ENCODE results near the gene C8A. TPM values are rescaled to one million over a fixed set of nuclear protein-coding genes. Genes with fewer than 3 reads are reported as not detected.
A peak's percentile ranks its signal among the peaks of the same experiment; 100 is the strongest.

C8A gene
- total RNA-seq, 1 donor, result not detected

GRCh38 chr1:56817716-56818463 is 36.7 kb upstream of the C8A start:
- peak; percentile 41 for DNase-seq (ENCODE audit: low read depth)
- no peak for TF ChIP-seq CTCF (IDR thresholded peaks at IDR 0.05; ENCODE audit: insufficient read depth, low read length)
- no peak overlapping the region for H3K4me3 ChIP-seq (ENCODE audit: low read depth, low read length)

GRCh38 chr1:56819387-56819899 is 35.2 kb upstream of the C8A start, which contains the start of gene FYB2:
Gene FYB2, minus strand, starts transcription at chr1:56819404. Its CDS starts 114 bp downstream, at chr1:56819290.
- no peak within 1 kb of the TSS for H3K4me3 ChIP-seq (ENCODE audit: low read depth, low read length)
- no peak for DNase-seq (ENCODE audit: low read depth)
- TF ChIP-seq CTCF (IDR thresholded peaks at IDR 0.05; ENCODE audit: insufficient read depth, low read length), result no peak

- peak; percentile 79 for DNase-seq (ENCODE audit: low read depth)
- no peak overlapping the region for H3K4me3 ChIP-seq (ENCODE audit: low read depth, low read length)
- peak; percentile 99 for TF ChIP-seq CTCF (IDR thresholded peaks at IDR 0.05; ENCODE audit: insufficient read depth, low read length)
Measured at GRCh38 chr1:56820755-56821461, 33.7 kb upstream of the C8A start.

- DNase-seq (ENCODE audit: low read depth), result peak; percentile 40
- no peak overlapping the region for H3K4me3 ChIP-seq (ENCODE audit: low read depth, low read length)
- no peak for TF ChIP-seq CTCF (IDR thresholded peaks at IDR 0.05; ENCODE audit: insufficient read depth, low read length)
Measured at GRCh38 chr1:56821462-56821797, 33.2 kb upstream of the C8A start.

- peak; percentile 27 for DNase-seq (ENCODE audit: low read depth)
- no peak for TF ChIP-seq CTCF (IDR thresholded peaks at IDR 0.05; ENCODE audit: insufficient read depth, low read length)
- no peak overlapping the region for H3K4me3 ChIP-seq (ENCODE audit: low read depth, low read length)
Measured at GRCh38 chr1:56824271-56824670, 30.3 kb upstream of the C8A start.

- no peak for TF ChIP-seq CTCF (IDR thresholded peaks at IDR 0.05; ENCODE audit: insufficient read depth, low read length)
- DNase-seq (ENCODE audit: low read depth), result no peak
- H3K4me3 ChIP-seq (ENCODE audit: low read depth, low read length), result no peak overlapping the region
Measured at GRCh38 chr1:56824938-56825337, 29.7 kb upstream of the C8A start.
